ENCODE measurements around the gene PRKACA.

PRKACA gene

GRCh38 chr19:14111486-14111885 is 6.1 kb downstream of the PRKACA start:
- FAIRE-seq: no peak
- no peak for TF ChIP-seq CTCF (IDR thresholded peaks at IDR 0.05; ENCODE audit: insufficient read depth, missing control alignments)
- no peak for DNase-seq (ENCODE audit: insufficient read length, low spot score)

- FAIRE-seq: no peak
Measured at GRCh38 chr19:14110650-14111049, 6.9 kb downstream of the PRKACA start.

GRCh38 chr19:14107581-14108461 is 9.7 kb downstream of the PRKACA start:
- DNase-seq (ENCODE audit: insufficient read length, low spot score) (no peak), FAIRE-seq (no peak)
- TF ChIP-seq CTCF (IDR thresholded peaks at IDR 0.05; ENCODE audit: insufficient read depth, missing control alignments): no peak

More at GRCh38 chr19:14110650-14111049, 6.9 kb downstream of the PRKACA start:
- no peak for DNase-seq (ENCODE audit: insufficient read length, low spot score)
- TF ChIP-seq CTCF (IDR thresholded peaks at IDR 0.05; ENCODE audit: insufficient read depth, missing control alignments): no peak

GRCh38 chr19:14106840-14107239 is 10.7 kb downstream of the PRKACA start:
- DNase-seq (ENCODE audit: insufficient read length, low spot score) (no peak), FAIRE-seq (no peak)
- TF ChIP-seq CTCF (IDR thresholded peaks at IDR 0.05; ENCODE audit: insufficient read depth, missing control alignments): no peak

- TF ChIP-seq CTCF (IDR thresholded peaks at IDR 0.05; ENCODE audit: insufficient read depth, missing control alignments): no peak
- FAIRE-seq (no peak), DNase-seq (ENCODE audit: insufficient read length, low spot score) (no peak)
Measured at GRCh38 chr19:14105680-14106079, 11.9 kb downstream of the PRKACA start.

- no peak for DNase-seq (ENCODE audit: insufficient read length, low spot score)
- no peak for FAIRE-seq
- TF ChIP-seq CTCF (IDR thresholded peaks at IDR 0.05; ENCODE audit: insufficient read depth, missing control alignments): no peak
Measured at GRCh38 chr19:14103310-14103709, 14.3 kb downstream of the PRKACA start.

GRCh38 chr19:14102756-14103155 is 14.8 kb downstream of the PRKACA start:
- FAIRE-seq: no peak
- DNase-seq (ENCODE audit: insufficient read length, low spot score): no peak
- no peak for TF ChIP-seq CTCF (IDR thresholded peaks at IDR 0.05; ENCODE audit: insufficient read depth, missing control alignments)
